HepG2 (cell line): ENCODE results near the gene OGFOD3.

Experiments used
- ATF7 ChIP-seq, 2 experiments: fragments of 450-650 bp in 1 of 2; sonication (generic) in 1 of 2; formaldehyde crosslinking in 1 of 2; IDR thresholded peaks; 2 replicates each; pipeline versions ENCODE4 v1.4.0 to v1.6.1; 2016 to 2020; ENCODE audit warnings: antibody characterized with exemption in 1 of 2, mild to moderate bottlenecking in 1 of 2, missing genetic modification reagents in 1 of 2
- IRX3 ChIP-seq: sonication (generic); formaldehyde crosslinking; IDR thresholded peaks from 2 replicates; pipeline ENCODE4 v1.8.1; 2023; ENCODE audit warnings: mild to moderate bottlenecking, low read depth, missing genetic modification reagents, borderline replicate concordance
- MYNN ChIP-seq: sonication (generic); formaldehyde crosslinking; IDR thresholded peaks from 2 replicates; pipeline ENCODE4 v1.4.0; 2020; ENCODE audit warnings: mild to moderate bottlenecking, low read depth, missing genetic modification reagents
- TF ChIP-seq, protein P1 (sequence below): sonication (generic); formaldehyde crosslinking; IDR thresholded peaks from 2 replicates; pipeline ENCODE4 v1.5.0; 2020; ENCODE audit warnings: mild to moderate bottlenecking, missing genetic modification reagents, moderate library complexity

GRCh38 chr17:82428546-82428945, 10.2 kb upstream of the OGFOD3 start:
- TF ChIP-seq IRX3 (CRISPR knock-in tag) (no peak), MYNN (CRISPR knock-in tag) (no peak), ATF7 (IDR thresholded peaks at IDR 0.05) (no peak), ATF7 (CRISPR knock-in tag; IDR thresholded peaks at IDR 0.05) (no peak)
- TF ChIP-seq, protein P1, sequence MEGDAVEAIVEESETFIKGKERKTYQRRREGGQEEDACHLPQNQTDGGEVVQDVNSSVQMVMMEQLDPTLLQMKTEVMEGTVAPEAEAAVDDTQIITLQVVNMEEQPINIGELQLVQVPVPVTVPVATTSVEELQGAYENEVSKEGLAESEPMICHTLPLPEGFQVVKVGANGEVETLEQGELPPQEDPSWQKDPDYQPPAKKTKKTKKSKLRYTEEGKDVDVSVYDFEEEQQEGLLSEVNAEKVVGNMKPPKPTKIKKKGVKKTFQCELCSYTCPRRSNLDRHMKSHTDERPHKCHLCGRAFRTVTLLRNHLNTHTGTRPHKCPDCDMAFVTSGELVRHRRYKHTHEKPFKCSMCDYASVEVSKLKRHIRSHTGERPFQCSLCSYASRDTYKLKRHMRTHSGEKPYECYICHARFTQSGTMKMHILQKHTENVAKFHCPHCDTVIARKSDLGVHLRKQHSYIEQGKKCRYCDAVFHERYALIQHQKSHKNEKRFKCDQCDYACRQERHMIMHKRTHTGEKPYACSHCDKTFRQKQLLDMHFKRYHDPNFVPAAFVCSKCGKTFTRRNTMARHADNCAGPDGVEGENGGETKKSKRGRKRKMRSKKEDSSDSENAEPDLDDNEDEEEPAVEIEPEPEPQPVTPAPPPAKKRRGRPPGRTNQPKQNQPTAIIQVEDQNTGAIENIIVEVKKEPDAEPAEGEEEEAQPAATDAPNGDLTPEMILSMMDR (CRISPR knock-in tag), result no peak
